Epithelial cell of prostate (primary cell): ENCODE data around the gene BBOX1.
"Not testable (repeated sequence)": the region's sequence is repeated elsewhere in the genome, so short reads cannot be mapped to it uniquely, and the experiment has no call there.

Experiments
- DNase-seq: peaks from one replicate; pipeline ENCODE4 v3.0.0-alpha.2; 2011; ENCODE audit warnings: low read depth, low spot score
- H3K27ac ChIP-seq: fragments of 450-650 bp; 2 replicates; pipeline ENCODE4 v1.5.1; 2017; ENCODE audit warnings: mild to moderate bottlenecking

Gene BBOX1

GRCh38 chr11:27076121-27076589, 35.5 kb downstream of the BBOX1 start:
- no peak for DNase-seq
- H3K27ac ChIP-seq = no peak overlapping the region

GRCh38 chr11:27081056-27081455, 40.4 kb downstream of the BBOX1 start:
- no peak overlapping the region for H3K27ac ChIP-seq
- DNase-seq = no peak

GRCh38 chr11:27083241-27083640, 42.6 kb downstream of the BBOX1 start:
- DNase-seq = no peak
- no peak overlapping the region for H3K27ac ChIP-seq

- H3K27ac ChIP-seq = no peak overlapping the region
These were observed 43.2 kb downstream of the BBOX1 start for GRCh38 chr11:27083782-27084181.

GRCh38 chr11:27084518-27084917, 43.9 kb downstream of the BBOX1 start:
- peak overlapping the region; percentile 55 for H3K27ac ChIP-seq
- no peak for DNase-seq

More at GRCh38 chr11:27083782-27084181, 43.2 kb downstream of the BBOX1 start:
- no peak for DNase-seq

- DNase-seq = no peak
- H3K27ac ChIP-seq = peak overlapping the region; percentile 55
These were observed 44.5 kb downstream of the BBOX1 start for GRCh38 chr11:27085111-27085510.

GRCh38 chr11:27085605-27086004, 45.0 kb downstream of the BBOX1 start:
- peak overlapping the region; percentile 55 for H3K27ac ChIP-seq
- no peak for DNase-seq

GRCh38 chr11:27087432-27087831, 46.8 kb downstream of the BBOX1 start:
- peak overlapping the region; percentile 36 for H3K27ac ChIP-seq
- DNase-seq = no peak

GRCh38 chr11:27088353-27088752, 47.7 kb downstream of the BBOX1 start:
- H3K27ac ChIP-seq = peak overlapping the region; percentile 36
- DNase-seq = peak; percentile 40

GRCh38 chr11:27089746-27090145, 49.1 kb downstream of the BBOX1 start:
- no peak for DNase-seq
- no peak overlapping the region for H3K27ac ChIP-seq

GRCh38 chr11:27090357-27090948, 49.8 kb downstream of the BBOX1 start:
- not testable (repeated sequence) for H3K27ac ChIP-seq, DNase-seq

- DNase-seq = no peak
- no peak overlapping the region for H3K27ac ChIP-seq
These were observed 53.5 kb downstream of the BBOX1 start for GRCh38 chr11:27094120-27094519.

- H3K27ac ChIP-seq = no peak overlapping the region
- DNase-seq = no peak
These were observed 54.4 kb downstream of the BBOX1 start for GRCh38 chr11:27095059-27095458.

GRCh38 chr11:27095887-27096286, 55.3 kb downstream of the BBOX1 start:
- H3K27ac ChIP-seq = no peak overlapping the region
- DNase-seq = no peak

- H3K27ac ChIP-seq = no peak overlapping the region
- DNase-seq = no peak
These were observed 56.9 kb downstream of the BBOX1 start for GRCh38 chr11:27097551-27097950.

GRCh38 chr11:27100534-27100933, 59.9 kb downstream of the BBOX1 start:
- peak; percentile 54 for DNase-seq
- no peak overlapping the region for H3K27ac ChIP-seq

- no peak for DNase-seq
- H3K27ac ChIP-seq = no peak overlapping the region
These were observed 66.9 kb downstream of the BBOX1 start for GRCh38 chr11:27107548-27107947.

GRCh38 chr11:27108809-27109208, 68.2 kb downstream of the BBOX1 start:
- DNase-seq = no peak
- H3K27ac ChIP-seq = no peak overlapping the region

GRCh38 chr11:27111896-27112295, 71.3 kb downstream of the BBOX1 start:
- H3K27ac ChIP-seq = no peak overlapping the region
- no peak for DNase-seq

- no peak for DNase-seq
- no peak overlapping the region for H3K27ac ChIP-seq
These were observed 72.3 kb downstream of the BBOX1 start for GRCh38 chr11:27112946-27113345.

GRCh38 chr11:27115051-27115650, 74.5 kb downstream of the BBOX1 start:
- H3K27ac ChIP-seq = no peak overlapping the region
- DNase-seq = no peak

GRCh38 chr11:27116684-27117083, 76.1 kb downstream of the BBOX1 start:
- H3K27ac ChIP-seq = no peak overlapping the region
- no peak for DNase-seq
